Ovary (tissue), 9 donors: ENCODE results near the gene TSPAN32. TPM values are rescaled to one million over a fixed set of nuclear protein-coding genes. Genes with fewer than 3 reads are reported as not detected.

Experiments used
- DNase-seq, 5 donors: peaks; one replicate each; pipeline ENCODE4 v3.0.0-alpha.2; 2019 to 2020
- H3K27ac ChIP-seq, 2 donors: fragments of 200-600 bp; one replicate each; pipeline versions ENCODE4 v1.5.1 to v1.8.0; 2019 to 2022
- H3K27me3 ChIP-seq: fragments of 200-600 bp; one replicate; pipeline ENCODE4 v1.8.0; 2022
- H3K36me3 ChIP-seq: fragments of 200-600 bp; sonication (generic); one replicate; pipeline ENCODE4 v1.5.1; 2019
- H3K4me1 ChIP-seq: one replicate; pipeline ENCODE4 v1.8.1; 2013; ENCODE audit warnings: mild to moderate bottlenecking, moderate library complexity; ENCODE audit not compliant: insufficient read depth
- H3K4me3 ChIP-seq: fragments of 200-600 bp; sonication (generic); one replicate; pipeline ENCODE4 v1.5.1; 2017
- H3K9me3 ChIP-seq, 2 donors: fragments of 200-600 bp in 1 of 2; sonication (generic) in 1 of 2; one replicate each; pipeline versions ENCODE4 v1.5.1 to v1.8.1; 2013 to 2019; ENCODE audit warnings: mild to moderate bottlenecking in 1 of 2, moderate library complexity in 1 of 2
- EP300 ChIP-seq: sonication (generic); formaldehyde crosslinking; IDR thresholded peaks from one replicate; pipeline ENCODE4 v1.6.1; 2017; ENCODE audit warnings: antibody characterized with exemption
- POLR2A ChIP-seq: fragments of 450-650 bp; IDR thresholded peaks from one replicate; pipeline ENCODE4 v1.6.1; 2017; ENCODE audit warnings: antibody characterized with exemption, mild to moderate bottlenecking, moderate library complexity
- WGBS, 3 donors: extraction: QIAGEN DNeasy Blood & Tissue Kit in 1 of 3; methylation state at CpG; one replicate each; pipeline versions ENCODE4 v1.1.5 to v1.1.7; 2013 to 2017; 5-methylcytosine and 5-hydroxymethylcytosine counted together
- intact Hi-C, 4 donors: fragments of 100-400 bp; cut with DNase I; formaldehyde crosslinking; loops; one replicate each; pipeline versions ENCODE4 v1.11.0 to v1.15.1; 2022 to 2023
- polyA plus RNA-seq, 2 donors: library from polyadenylated mRNA; stranded (reverse); fragments of 200-250 nt in 1 of 2; fragments of 350-450 nt in 1 of 2; fragmentation: Illumina TruSeq in 1 of 2; extraction: RNeasy Lipid Tissue Mini Kit (QIAGEN cat#74804) in 1 of 2; gene quantifications; one replicate each; pipeline ENCODE4 v1.2.3, GENCODE V29; 2013 to 2014
- total RNA-seq, 7 donors: library from RNA; depleted of rRNA in 2 of 7; stranded (reverse); fragments of >200 nt in 2 of 7; fragmentation: NEBNext Ultra II Directional in 3 of 7; extraction: Animal tissue kit (Norgen Biotek cat#: 25700) in 3 of 7; gene quantifications; one replicate each; pipeline versions ENCODE4 v1.1.0 to v1.2.4, GENCODE V29; 2016 to 2023
- TF ChIP-seq, protein P1 (sequence below), 3 donors: fragments of 450-650 bp in 2 of 3; fragments of 200-600 bp in 1 of 3; IDR thresholded peaks; one replicate each; pipeline versions ENCODE4 v1.5.1 to v1.8.0; 2016 to 2022; ENCODE audit warnings: antibody characterized with exemption in 3 of 3, mild to moderate bottlenecking in 1 of 3
- donor health status: DM: no; HTN: no; CAD: no; lungs with moderate emphysema.
- donor health status: DM: no; HTN: no; CAD: no.
- donor health status: Bipolar disorder and iron deficiency.
- donor health status: DM: yes; HTN: yes; CAD: no.
- donor health status: DM: no; HTN: no; CAD: no.
- donor health status: DM: yes; HTN: yes; CAD: no.

The TSPAN32 gene
- total and polyA plus RNA-seq, 9 donors = 0.63 to 3.9 (median 1.3) TPM; not detected in 2

DNA sequence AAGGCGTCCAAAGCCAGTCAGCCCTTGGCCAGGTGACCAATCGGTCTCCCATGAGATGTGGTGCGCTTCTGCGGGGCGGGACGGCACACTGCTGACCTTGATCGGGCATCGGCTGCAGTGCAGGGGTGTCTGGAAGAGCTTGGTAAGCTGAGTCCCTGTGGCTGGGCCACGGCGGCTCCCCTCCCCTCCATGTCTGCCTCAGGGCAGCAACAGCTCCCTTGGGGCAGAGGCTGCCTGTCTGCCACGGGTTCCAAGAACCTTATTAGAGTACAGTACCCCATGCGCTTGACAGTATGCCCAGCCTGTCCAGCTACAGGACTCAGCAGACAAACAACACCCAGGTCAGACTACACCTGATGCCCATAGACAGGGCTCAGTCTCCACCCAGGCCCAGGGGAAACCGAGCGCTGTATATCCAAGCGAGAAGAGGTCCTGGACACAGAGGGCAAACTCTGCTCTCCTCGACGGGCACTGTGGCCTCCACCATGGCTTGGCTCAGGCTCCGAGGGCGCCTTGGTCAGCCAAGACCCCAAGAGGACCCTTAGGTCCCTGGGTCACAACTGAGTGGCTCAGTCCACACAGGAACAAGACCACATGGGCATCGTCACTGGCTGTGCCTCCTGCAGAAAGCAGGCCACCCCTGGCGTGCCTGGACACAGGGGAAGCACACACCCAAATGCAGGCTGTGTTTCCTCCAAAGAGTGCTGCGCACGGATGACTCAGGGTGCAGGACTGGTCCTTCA, 18.9 kb downstream of the TSPAN32 start:
- no peaks in the 10 kb centered on the region for H3K9me3 ChIP-seq
- no peak overlapping the region for H3K4me3 ChIP-seq
- DNase-seq = no peak
- intact Hi-C loops = no loop called here
- H3K27ac ChIP-seq = no peak overlapping the region
- WGBS, 3 donors = 78 to 90% (median 78%) methylated on average over 23 of the region's 23 CpGs
- H3K4me1 ChIP-seq = peaks cover under 1% of the 10 kb centered on the region
- no peaks in the 10 kb centered on the region for H3K27me3 ChIP-seq
- TF ChIP-seq, protein P1, sequence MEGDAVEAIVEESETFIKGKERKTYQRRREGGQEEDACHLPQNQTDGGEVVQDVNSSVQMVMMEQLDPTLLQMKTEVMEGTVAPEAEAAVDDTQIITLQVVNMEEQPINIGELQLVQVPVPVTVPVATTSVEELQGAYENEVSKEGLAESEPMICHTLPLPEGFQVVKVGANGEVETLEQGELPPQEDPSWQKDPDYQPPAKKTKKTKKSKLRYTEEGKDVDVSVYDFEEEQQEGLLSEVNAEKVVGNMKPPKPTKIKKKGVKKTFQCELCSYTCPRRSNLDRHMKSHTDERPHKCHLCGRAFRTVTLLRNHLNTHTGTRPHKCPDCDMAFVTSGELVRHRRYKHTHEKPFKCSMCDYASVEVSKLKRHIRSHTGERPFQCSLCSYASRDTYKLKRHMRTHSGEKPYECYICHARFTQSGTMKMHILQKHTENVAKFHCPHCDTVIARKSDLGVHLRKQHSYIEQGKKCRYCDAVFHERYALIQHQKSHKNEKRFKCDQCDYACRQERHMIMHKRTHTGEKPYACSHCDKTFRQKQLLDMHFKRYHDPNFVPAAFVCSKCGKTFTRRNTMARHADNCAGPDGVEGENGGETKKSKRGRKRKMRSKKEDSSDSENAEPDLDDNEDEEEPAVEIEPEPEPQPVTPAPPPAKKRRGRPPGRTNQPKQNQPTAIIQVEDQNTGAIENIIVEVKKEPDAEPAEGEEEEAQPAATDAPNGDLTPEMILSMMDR (IDR thresholded peaks at IDR 0.05) = no peak
- TF ChIP-seq POLR2A = no peak
- TF ChIP-seq EP300 = no peak
- H3K36me3 ChIP-seq = no peaks in the 10 kb centered on the region

DNA sequence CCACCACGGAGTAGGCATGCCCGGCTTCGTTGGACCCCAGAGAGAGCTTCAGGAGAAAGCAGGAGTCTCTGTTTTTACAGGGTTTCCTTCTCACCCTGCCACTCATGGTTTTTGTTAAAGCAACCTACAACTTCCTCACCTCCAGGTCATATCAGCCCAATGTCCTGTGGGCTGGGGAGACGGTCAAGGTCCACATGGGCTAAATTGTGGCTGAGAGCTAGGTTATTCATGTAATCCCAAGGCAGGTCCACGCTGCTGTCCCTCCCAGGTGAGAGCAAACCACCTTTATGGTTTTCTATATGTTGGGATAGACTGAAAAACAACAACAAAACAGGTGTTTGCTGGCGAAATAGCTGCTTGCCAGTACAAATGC, 19.5 kb downstream of the TSPAN32 start:
- intact Hi-C loops = no loop called here
- Histone ChIP-seq H3K4me3 (no peak overlapping the region), H3K27ac (no peak overlapping the region), H3K36me3 (no peaks in the 10 kb centered on the region), H3K27me3 (no peaks in the 10 kb centered on the region), H3K9me3 (no peaks in the 10 kb centered on the region), H3K4me1 (no peaks in the 10 kb centered on the region)
- no peak for TF ChIP-seq EP300
- TF ChIP-seq POLR2A = no peak
- TF ChIP-seq, protein P1 (IDR thresholded peaks at IDR 0.05) = no peak
- DNase-seq = no peak
- 85 to 89% (median 87%) methylated on average over 6 of the region's 6 CpGs for WGBS, 3 donors

DNA sequence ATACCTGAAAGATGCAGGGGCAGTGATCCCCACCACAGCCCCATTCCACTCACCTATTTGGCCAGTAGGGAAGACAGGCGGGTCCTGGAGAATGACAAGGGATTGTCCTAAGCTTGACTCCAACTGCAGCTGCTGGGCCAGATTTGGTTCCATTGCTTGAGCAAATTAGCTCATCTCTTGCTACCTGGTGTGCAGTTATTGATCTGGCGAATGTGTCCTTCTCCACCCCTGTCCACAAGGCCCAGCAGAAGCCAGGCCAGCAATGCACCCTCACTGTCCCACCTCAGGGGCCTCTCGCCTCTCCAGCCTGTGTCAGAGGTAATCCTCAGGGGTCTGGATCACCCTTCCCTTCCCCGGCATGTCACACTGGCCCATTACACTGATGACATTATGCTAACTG, 23.3 kb downstream of the TSPAN32 start:
- no peaks in the 10 kb centered on the region for H3K9me3 ChIP-seq
- intact Hi-C loops = no loop called here
- TF ChIP-seq, protein P1 (IDR thresholded peaks at IDR 0.05) = no peak
- TF ChIP-seq POLR2A = no peak
- no peak for TF ChIP-seq EP300
- no peaks in the 10 kb centered on the region for H3K4me1 ChIP-seq
- H3K36me3 ChIP-seq = no peaks in the 10 kb centered on the region
- no peak for DNase-seq
- WGBS, 3 donors = 97 to 100% (median 98%) methylated on average over 4 of the region's 4 CpGs
- no peak overlapping the region for H3K27ac ChIP-seq
- no peaks in the 10 kb centered on the region for H3K27me3 ChIP-seq
- H3K4me3 ChIP-seq = no peak overlapping the region

DNA sequence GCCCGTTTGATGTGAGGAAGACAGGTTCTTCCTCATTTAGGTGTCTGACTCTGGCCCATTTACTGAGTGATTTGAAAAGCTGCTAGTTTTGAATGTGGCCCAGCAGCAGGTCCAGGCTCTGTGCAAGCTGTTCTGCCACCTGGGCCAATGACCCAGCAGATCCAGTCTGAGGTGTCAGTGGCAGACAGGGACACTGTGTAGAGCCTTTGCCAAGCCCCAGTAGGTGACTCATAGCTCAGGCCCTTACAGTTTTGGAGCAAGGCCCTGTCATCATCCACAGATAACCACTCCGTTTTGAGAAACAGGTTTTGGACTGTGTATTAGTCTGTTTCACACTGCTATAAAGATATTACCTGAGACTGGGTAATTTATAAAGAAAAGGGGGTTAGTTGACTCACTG, 23.9 kb downstream of the TSPAN32 start:
- WGBS, 3 donors = 55 to 64% (median 56%) methylated on average over 2 of the region's 2 CpGs
- DNase-seq = no peak

More for the DNA sequence above, 23.9 kb downstream of the TSPAN32 start:
- intact Hi-C loops = no loop called here
- Histone ChIP-seq H3K36me3 (no peaks in the 10 kb centered on the region), H3K9me3 (no peaks in the 10 kb centered on the region), H3K4me1 (no peaks in the 10 kb centered on the region), H3K4me3 (no peak overlapping the region), H3K27ac (no peak overlapping the region), H3K27me3 (no peaks in the 10 kb centered on the region)
- TF ChIP-seq EP300 (no peak), POLR2A (no peak)
- TF ChIP-seq, protein P1 (IDR thresholded peaks at IDR 0.05) = no peak
